GM12878 (cell line): ENCODE measurements around the gene ERVK3-1.

ENCODE experiments used
- BHLHE40 ChIP-seq, 2 experiments: fragments of 450-650 bp in 1 of 2; IDR thresholded peaks; 2 replicates each; pipeline ENCODE4 v1.6.1; 2011 to 2017; ENCODE audit warnings: low read depth in 2 of 2, borderline replicate concordance in 1 of 2, improper control_type of control experiment in 1 of 2, low read length in 1 of 2, mild to moderate bottlenecking in 1 of 2
- CREB1 ChIP-seq: IDR thresholded peaks from 2 replicates; pipeline ENCODE4 v1.6.1; 2012; ENCODE audit warnings: low read depth, mild to moderate bottlenecking, inconsistent platforms
- ESRRA ChIP-seq: IDR thresholded peaks from 2 replicates; pipeline ENCODE4 v1.6.1; 2012; ENCODE audit warnings: mild to moderate bottlenecking, low read length, improper control_type of control experiment
- EZH2 ChIP-seq: IDR thresholded peaks from 2 replicates; pipeline ENCODE4 v1.6.1; 2012; ENCODE audit warnings: low read depth, mild to moderate bottlenecking, control low read depth, inconsistent platforms, low read length, borderline replicate concordance; ENCODE audit not compliant: control insufficient read depth
- MXI1 ChIP-seq: fragments of 150-350 bp; IDR thresholded peaks from 2 replicates; pipeline ENCODE4 v1.6.1; 2011; ENCODE audit warnings: low read depth, mild to moderate bottlenecking, inconsistent platforms, low read length, improper control_type of control experiment
- POLR2A ChIP-seq: IDR thresholded peaks from 2 replicates; pipeline ENCODE4 v1.6.1; 2011; ENCODE audit warnings: low read depth, mild to moderate bottlenecking, low read length
- POLR2AphosphoS5 ChIP-seq: IDR thresholded peaks from 2 replicates; pipeline ENCODE4 v1.6.1; 2011; ENCODE audit warnings: mild to moderate bottlenecking, low read length, inconsistent platforms
- SMC3 ChIP-seq: IDR thresholded peaks from 2 replicates; pipeline ENCODE4 v1.6.1; 2011; ENCODE audit warnings: low read length, improper control_type of control experiment, borderline replicate concordance
- TAF1 ChIP-seq: IDR thresholded peaks from 2 replicates; pipeline ENCODE4 v1.6.1; 2011; ENCODE audit warnings: mild to moderate bottlenecking, low read depth, low read length, borderline replicate concordance
- USF1 ChIP-seq: IDR thresholded peaks from 2 replicates; pipeline ENCODE4 v1.6.1; 2011; ENCODE audit warnings: borderline replicate concordance, low read depth, mild to moderate bottlenecking, moderate library complexity, mixed read lengths, low read length; ENCODE audit not compliant: insufficient read depth; ENCODE audit errors: extremely low read length
- TF ChIP-seq, protein P1 (sequence below), 3 experiments: IDR thresholded peaks in 2 of 3; conservative IDR thresholded peaks in 1 of 3; 2 replicates each; pipeline ENCODE4 v1.5.1; 2011; ENCODE audit warnings: low read depth in 3 of 3, low read length in 3 of 3, mild to moderate bottlenecking in 3 of 3, control low read depth in 2 of 3, moderate library complexity in 2 of 3, inconsistent platforms in 1 of 3, mixed read lengths in 1 of 3; ENCODE audit not compliant: control insufficient read depth in 2 of 3, insufficient read depth in 1 of 3; ENCODE audit errors: extremely low read depth in 1 of 3

DNA sequence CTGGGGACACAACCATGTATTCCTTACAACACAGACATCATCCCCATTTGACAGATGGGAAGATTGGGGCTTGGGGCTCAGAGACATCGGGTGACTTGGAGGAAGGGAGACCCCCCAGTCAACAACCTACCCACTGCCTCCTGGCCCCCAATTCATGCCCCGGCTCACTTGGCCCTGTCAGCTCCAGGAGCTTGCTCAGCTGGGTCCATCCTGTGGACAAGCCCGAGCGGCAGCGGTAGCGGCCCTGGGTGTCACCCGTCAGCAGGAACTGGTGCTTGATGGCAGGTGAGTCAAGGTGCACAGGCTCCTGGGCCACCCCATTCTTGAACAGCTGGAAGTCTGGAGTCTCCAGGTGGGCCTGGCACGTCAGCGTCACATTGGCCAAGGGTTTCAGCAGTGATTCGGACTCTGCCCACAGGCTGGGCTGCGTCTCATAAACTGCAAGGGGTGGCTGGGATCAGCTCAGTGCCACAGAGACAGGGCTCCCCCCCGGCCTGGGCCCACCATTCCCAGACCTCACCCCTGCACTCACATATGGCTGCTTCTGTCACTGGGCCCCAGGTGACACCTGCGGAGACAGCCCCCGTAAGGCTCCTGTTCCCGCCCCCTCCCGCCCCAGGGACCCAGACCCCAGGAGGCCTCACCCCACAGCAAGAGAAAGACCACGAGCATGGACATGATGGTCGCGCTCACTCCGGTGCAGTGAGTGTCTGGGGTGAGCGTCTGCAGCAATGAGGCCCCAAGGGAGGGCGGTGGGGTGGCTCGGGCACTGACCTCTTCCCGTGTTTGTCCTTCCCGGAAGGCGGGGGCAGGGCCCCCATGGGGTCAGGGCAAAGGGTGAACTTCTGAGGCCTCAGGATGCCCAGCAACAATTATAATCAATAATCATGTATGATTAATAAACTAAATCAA is 47.8 kb downstream of the ERVK3-1 start, which contains the start of gene A1BG:
- TF ChIP-seq CREB1 (no peak), USF1 (no peak), POLR2A (no peak), BHLHE40 (IDR thresholded peaks at IDR 0.05; ENCODE audit: borderline replicate concordance in 1 of 2, low read depth in 2 of 2, low read length in 1 of 2) (no peak), POLR2AphosphoS5 (no peak), MXI1 (no peak), TAF1 (no peak), SMC3 (no peak), EZH2 (no peak), ESRRA (no peak)
- TF ChIP-seq, protein P1, sequence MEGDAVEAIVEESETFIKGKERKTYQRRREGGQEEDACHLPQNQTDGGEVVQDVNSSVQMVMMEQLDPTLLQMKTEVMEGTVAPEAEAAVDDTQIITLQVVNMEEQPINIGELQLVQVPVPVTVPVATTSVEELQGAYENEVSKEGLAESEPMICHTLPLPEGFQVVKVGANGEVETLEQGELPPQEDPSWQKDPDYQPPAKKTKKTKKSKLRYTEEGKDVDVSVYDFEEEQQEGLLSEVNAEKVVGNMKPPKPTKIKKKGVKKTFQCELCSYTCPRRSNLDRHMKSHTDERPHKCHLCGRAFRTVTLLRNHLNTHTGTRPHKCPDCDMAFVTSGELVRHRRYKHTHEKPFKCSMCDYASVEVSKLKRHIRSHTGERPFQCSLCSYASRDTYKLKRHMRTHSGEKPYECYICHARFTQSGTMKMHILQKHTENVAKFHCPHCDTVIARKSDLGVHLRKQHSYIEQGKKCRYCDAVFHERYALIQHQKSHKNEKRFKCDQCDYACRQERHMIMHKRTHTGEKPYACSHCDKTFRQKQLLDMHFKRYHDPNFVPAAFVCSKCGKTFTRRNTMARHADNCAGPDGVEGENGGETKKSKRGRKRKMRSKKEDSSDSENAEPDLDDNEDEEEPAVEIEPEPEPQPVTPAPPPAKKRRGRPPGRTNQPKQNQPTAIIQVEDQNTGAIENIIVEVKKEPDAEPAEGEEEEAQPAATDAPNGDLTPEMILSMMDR (IDR thresholded peaks at IDR 0.05 in 2 of 3, conservative IDR thresholded peaks at IDR 0.05 in 1 of 3; ENCODE audit: control insufficient read depth in 2 of 3, extremely low read depth in 1 of 3, insufficient read depth in 1 of 3, low read depth in 3 of 3, low read length in 3 of 3), result no peak
